ENCODE data around the gene RGS11. TPM values are rescaled to one million over a fixed set of nuclear protein-coding genes. Genes with fewer than 3 reads are reported as not detected.

Gene RGS11
- total and polyA plus RNA-seq, 2 experiments from 2014 or later, result 2.4 to 4.5 TPM

- in situ Hi-C loops (cut with MboI), result no loop called here
- 87 to 89% methylated on average over 29 to 34 of the region's 36 CpGs for WGBS, 2 experiments (ENCODE audit: low coverage in 1 of 2, low lambda C conversion rate in 2 of 2, missing lambda C conversion rate in 2 of 2)
- Histone ChIP-seq H3K27ac (no peak overlapping the region), H3K79me2 (ENCODE audit: insufficient read depth) (no peaks in the 10 kb centered on the region), H4K20me1 (ENCODE audit: insufficient read depth) (no peaks in the 10 kb centered on the region), H3K4me3 (no peak overlapping the region), H2AFZ (no peak overlapping the region), H3K9ac (no peak overlapping the region), H3K9me2 (ENCODE audit: insufficient read depth) (no peaks in the 10 kb centered on the region), H3K4me2 (ENCODE audit: unreplicated experiment) (no peak overlapping the region), H3K4me1 (ENCODE audit: insufficient read depth) (no peaks in the 10 kb centered on the region), H3F3A (ENCODE audit: insufficient read depth) (no peaks in the 10 kb centered on the region), H3K9me3 (ENCODE audit: low read depth) (no peaks in the 10 kb centered on the region), H3K27me3 (replicated peaks; ENCODE audit: insufficient read depth) (no peaks in the 10 kb centered on the region), H3K36me3 (ENCODE audit: low read depth) (no peaks in the 10 kb centered on the region)
- TF ChIP-seq EZH2phosphoT487 (IDR thresholded peaks at IDR 0.05; ENCODE audit: insufficient read depth, low read depth), result no peak
- TF ChIP-seq EZH2 (IDR thresholded peaks at IDR 0.05; ENCODE audit: insufficient read depth, poor library complexity, severe bottlenecking), result no peak
- no peak for DNase-seq
These were observed 2.9 kb downstream of the RGS11 start for GRCh38 chr16:272633-273546.

GRCh38 chr16:270381-271255, 5.1 kb downstream of the RGS11 start:
- Histone ChIP-seq H3K4me3 (no peak overlapping the region), H3K79me2 (ENCODE audit: insufficient read depth) (no peaks in the 10 kb centered on the region), H4K20me1 (ENCODE audit: insufficient read depth) (no peaks in the 10 kb centered on the region), H3K9me3 (ENCODE audit: low read depth) (no peaks in the 10 kb centered on the region), H3K9me2 (ENCODE audit: insufficient read depth) (no peaks in the 10 kb centered on the region), H3K9ac (no peak overlapping the region), H2AFZ (no peak overlapping the region), H3K27me3 (replicated peaks; ENCODE audit: insufficient read depth) (no peaks in the 10 kb centered on the region), H3K4me1 (ENCODE audit: insufficient read depth) (no peaks in the 10 kb centered on the region), H3K27ac (no peak overlapping the region), H3F3A (ENCODE audit: insufficient read depth) (no peaks in the 10 kb centered on the region), H3K36me3 (ENCODE audit: low read depth) (no peaks in the 10 kb centered on the region), H3K4me2 (ENCODE audit: unreplicated experiment) (no peak overlapping the region)
- 82 to 84% methylated on average over 29 to 30 of the region's 34 CpGs for WGBS, 2 experiments (ENCODE audit: low coverage in 1 of 2, low lambda C conversion rate in 2 of 2, missing lambda C conversion rate in 2 of 2)
- no peak for DNase-seq
- in situ Hi-C loops (cut with MboI), result no loop called here
- no peak for TF ChIP-seq EZH2 (IDR thresholded peaks at IDR 0.05; ENCODE audit: insufficient read depth, poor library complexity, severe bottlenecking)
- TF ChIP-seq EZH2phosphoT487 (IDR thresholded peaks at IDR 0.05; ENCODE audit: insufficient read depth, low read depth), result no peak

GRCh38 chr16:269061-269796, 6.5 kb downstream of the RGS11 start:
- H3K4me3 ChIP-seq, result no peak overlapping the region
- H3K79me2 ChIP-seq (ENCODE audit: insufficient read depth), result no peaks in the 10 kb centered on the region
- no peaks in the 10 kb centered on the region for H3K9me2 ChIP-seq (ENCODE audit: insufficient read depth)
- in situ Hi-C loops (cut with MboI), result no loop called here
- H3K4me1 ChIP-seq (ENCODE audit: insufficient read depth), result no peaks in the 10 kb centered on the region
- no peaks in the 10 kb centered on the region for H3F3A ChIP-seq (ENCODE audit: insufficient read depth)
- WGBS, 2 experiments (ENCODE audit: low coverage in 1 of 2, low lambda C conversion rate in 2 of 2, missing lambda C conversion rate in 2 of 2), result 74 to 80% methylated on average over 20 to 23 of the region's 24 CpGs
- H3K4me2 ChIP-seq (ENCODE audit: unreplicated experiment), result no peak overlapping the region
- H3K27me3 ChIP-seq (replicated peaks; ENCODE audit: insufficient read depth), result no peaks in the 10 kb centered on the region
- no peak for TF ChIP-seq EZH2phosphoT487 (IDR thresholded peaks at IDR 0.05; ENCODE audit: insufficient read depth, low read depth)
- no peak for TF ChIP-seq EZH2 (IDR thresholded peaks at IDR 0.05; ENCODE audit: insufficient read depth, poor library complexity, severe bottlenecking)
- H2AFZ ChIP-seq, result no peak overlapping the region
- H3K9me3 ChIP-seq (ENCODE audit: low read depth), result no peaks in the 10 kb centered on the region
- DNase-seq, result no peak
- H4K20me1 ChIP-seq (ENCODE audit: insufficient read depth), result no peaks in the 10 kb centered on the region
- no peaks in the 10 kb centered on the region for H3K36me3 ChIP-seq (ENCODE audit: low read depth)
- H3K27ac ChIP-seq, result no peak overlapping the region
- no peak overlapping the region for H3K9ac ChIP-seq
